Esophagus squamous epithelium (tissue), 5 donors: Measurements from ENCODE around the gene AGMO. TPM values are rescaled to one million over a fixed set of nuclear protein-coding genes. Genes with fewer than 3 reads are reported as not detected.

Source experiments
- DNase-seq: peaks from one replicate; lab custom pipeline; 2025; lab: John Stamatoyannopoulos, UW
- H3K27ac ChIP-seq, 4 donors: fragments of 200-600 bp; sonication (generic); one replicate each; pipeline ENCODE4 v1.5.1; 2016 to 2019; ENCODE audit warnings: mild to moderate bottlenecking in 1 of 4
- H3K27me3 ChIP-seq, 4 donors: fragments of 200-600 bp; sonication (generic); 1 replicate in 3 of 4; 2 replicates in 1 of 4; pipeline versions ENCODE4 v1.5.1 to v1.6.0; 2017 to 2021; ENCODE audit warnings: antibody characterized with exemption in 1 of 4
- H3K36me3 ChIP-seq, 3 donors: fragments of 200-600 bp; sonication (generic); one replicate each; pipeline ENCODE4 v1.5.1; 2016 to 2019
- H3K4me1 ChIP-seq, 3 donors: fragments of 200-600 bp; sonication (generic); one replicate each; pipeline ENCODE4 v1.5.1; 2017 to 2019
- H3K4me3 ChIP-seq, 4 donors: fragments of 200-600 bp; sonication (generic); 1 replicate in 3 of 4; 2 replicates in 1 of 4; pipeline ENCODE4 v1.5.1; 2016 to 2019; ENCODE audit warnings: mild to moderate bottlenecking in 2 of 4, moderate library complexity in 1 of 4
- H3K9me3 ChIP-seq, 3 donors: fragments of 200-600 bp; sonication (generic); one replicate each; pipeline ENCODE4 v1.5.1; 2016 to 2019
- CTCF ChIP-seq, 6 experiments: fragments of 450-650 bp in 4 of 6; fragments of 200-600 bp in 2 of 6; sonication (generic) in 2 of 6; IDR thresholded peaks; one replicate each; pipeline ENCODE4 v1.5.1; 2016 to 2019; ENCODE audit warnings: antibody characterized with exemption in 6 of 6, mild to moderate bottlenecking in 4 of 6, moderate library complexity in 4 of 6
- POLR2A ChIP-seq, 4 donors: fragments of 450-650 bp; IDR thresholded peaks; one replicate each; pipeline ENCODE4 v1.6.1; 2017; ENCODE audit warnings: antibody characterized with exemption in 4 of 4, mild to moderate bottlenecking in 4 of 4, moderate library complexity in 3 of 4
- WGBS, 2 donors: methylation state at CpG; one replicate each; pipeline ENCODE4 v1.1.5; 2018; 5-methylcytosine and 5-hydroxymethylcytosine counted together
- intact Hi-C: fragments of 100-400 bp; cut with DNase I; formaldehyde crosslinking; loops from one replicate; pipeline ENCODE4 v1.15.0; 2022
- total RNA-seq, 4 donors: library from RNA; depleted of rRNA; stranded (reverse); fragments of >200 nt; gene quantifications; one replicate each; pipeline ENCODE4 v1.1.0, GENCODE V29; 2016
- donor health status: DM: yes; HTN: yes; CAD: no.

AGMO gene
- total RNA-seq, 4 donors from 2014 or later: 0.38 to 0.53 TPM; not detected in 2

- H3K36me3 ChIP-seq: no peaks in the 10 kb centered on the region
- peaks cover 0 to 13% (median 0%) of the 10 kb centered on the region in 3 donors for H3K9me3 ChIP-seq
- H3K27ac ChIP-seq: no peak overlapping the region
- no peak for TF ChIP-seq POLR2A (IDR thresholded peaks at IDR 0.05)
- TF ChIP-seq CTCF (IDR thresholded peaks at IDR 0.05): no peak
- H3K4me1 ChIP-seq: no peaks in the 10 kb centered on the region
- DNase-seq: no peak
- 95 to 100% methylated on average over 1 of the region's 1 CpG for WGBS, 2 donors
- intact Hi-C loops: no loop called here
- H3K4me3 ChIP-seq: no peak overlapping the region
- no peaks in the 10 kb centered on the region for H3K27me3 ChIP-seq
Measured at GRCh38 chr7:15604166-15604565, 42.4 kb upstream of the AGMO start.

GRCh38 chr7:15603124-15603523, 41.3 kb upstream of the AGMO start:
- H3K9me3 ChIP-seq: peaks cover 0 to 16% (median 0%) of the 10 kb centered on the region in 3 donors
- TF ChIP-seq POLR2A (IDR thresholded peaks at IDR 0.05) (no peak), CTCF (IDR thresholded peaks at IDR 0.05) (no peak)
- H3K27me3 ChIP-seq: no peaks in the 10 kb centered on the region
- no peak for DNase-seq
- H3K27ac ChIP-seq: no peak overlapping the region
- 44 to 81% methylated on average over 2 of the region's 2 CpGs for WGBS, 2 donors
- no peaks in the 10 kb centered on the region for H3K4me1 ChIP-seq
- intact Hi-C loops: no loop called here
- H3K4me3 ChIP-seq: no peak overlapping the region
- no peaks in the 10 kb centered on the region for H3K36me3 ChIP-seq

- Histone ChIP-seq H3K27me3 (no peaks in the 10 kb centered on the region), H3K9me3 (peaks cover 0 to 16% (median 0%) of the 10 kb centered on the region in 3 donors), H3K27ac (no peak overlapping the region), H3K36me3 (no peaks in the 10 kb centered on the region), H3K4me3 (no peak overlapping the region), H3K4me1 (no peaks in the 10 kb centered on the region)
- no peak for TF ChIP-seq POLR2A (IDR thresholded peaks at IDR 0.05)
- no peak for TF ChIP-seq CTCF (IDR thresholded peaks at IDR 0.05)
- WGBS, 2 donors: 29 to 33% methylated on average over 1 of the region's 1 CpG
- no peak for DNase-seq
- intact Hi-C loops: no loop called here
Measured at GRCh38 chr7:15602236-15602635, 40.4 kb upstream of the AGMO start.

- Histone ChIP-seq H3K4me1 (no peaks in the 10 kb centered on the region), H3K27me3 (no peaks in the 10 kb centered on the region), H3K36me3 (no peaks in the 10 kb centered on the region), H3K4me3 (no peak overlapping the region), H3K27ac (no peak overlapping the region), H3K9me3 (peaks cover 0 to 16% (median 0%) of the 10 kb centered on the region in 3 donors)
- no peak for TF ChIP-seq POLR2A (IDR thresholded peaks at IDR 0.05)
- no peak for TF ChIP-seq CTCF (IDR thresholded peaks at IDR 0.05)
- no peak for DNase-seq
- intact Hi-C loops: no loop called here
- 59 to 75% methylated on average over 1 of the region's 1 CpG for WGBS, 2 donors
Measured at GRCh38 chr7:15601175-15601574, 39.4 kb upstream of the AGMO start.

GRCh38 chr7:15600298-15600697, 38.5 kb upstream of the AGMO start:
- H3K27me3 ChIP-seq: no peaks in the 10 kb centered on the region
- DNase-seq: no peak
- H3K27ac ChIP-seq: no peak overlapping the region
- no peak overlapping the region for H3K4me3 ChIP-seq
- no peaks in the 10 kb centered on the region for H3K36me3 ChIP-seq
- H3K4me1 ChIP-seq: no peaks in the 10 kb centered on the region
- intact Hi-C loops: no loop called here
- TF ChIP-seq POLR2A (IDR thresholded peaks at IDR 0.05) (no peak), CTCF (IDR thresholded peaks at IDR 0.05) (no peak)
- WGBS, 2 donors: 52 to 76% methylated on average over 1 to 3 of the region's 4 CpGs
- H3K9me3 ChIP-seq: peaks cover 0 to 16% (median 0%) of the 10 kb centered on the region in 3 donors
